Measurements from ENCODE around the gene LRBA. TPM values are rescaled to one million over a fixed set of nuclear protein-coding genes. Genes with fewer than 3 reads are reported as not detected.

The LRBA gene
- total and polyA plus RNA-seq, 7 donors, result 16.8 to 184 (median 91.1) TPM

- no peak for DNase-seq
- Histone ChIP-seq H3K9me3 (no peaks in the 10 kb centered on the region), H3K4me3 (no peak overlapping the region), H3K4me1 (peaks cover 0 to 27% (median 9%) of the 10 kb centered on the region in 4 donors), H3K27me3 (no peaks in the 10 kb centered on the region), H3K36me3 (no peaks in the 10 kb centered on the region), H3K27ac (no peak overlapping the region)
- TF ChIP-seq CTCF (IDR thresholded peaks at IDR 0.05) (no peak), POLR2A (IDR thresholded peaks at IDR 0.05) (no peak), POLR2AphosphoS5 (IDR thresholded peaks at IDR 0.05) (no peak), EP300 (IDR thresholded peaks at IDR 0.05) (no peak)
- intact Hi-C loops (cut with DNase I), result no loop called here
- 50 to 52% methylated on average over 2 of the region's 2 CpGs for WGBS, 2 donors
These were observed 696.6 kb downstream of the LRBA start for GRCh38 chr4:150318527-150318926.

DNA sequence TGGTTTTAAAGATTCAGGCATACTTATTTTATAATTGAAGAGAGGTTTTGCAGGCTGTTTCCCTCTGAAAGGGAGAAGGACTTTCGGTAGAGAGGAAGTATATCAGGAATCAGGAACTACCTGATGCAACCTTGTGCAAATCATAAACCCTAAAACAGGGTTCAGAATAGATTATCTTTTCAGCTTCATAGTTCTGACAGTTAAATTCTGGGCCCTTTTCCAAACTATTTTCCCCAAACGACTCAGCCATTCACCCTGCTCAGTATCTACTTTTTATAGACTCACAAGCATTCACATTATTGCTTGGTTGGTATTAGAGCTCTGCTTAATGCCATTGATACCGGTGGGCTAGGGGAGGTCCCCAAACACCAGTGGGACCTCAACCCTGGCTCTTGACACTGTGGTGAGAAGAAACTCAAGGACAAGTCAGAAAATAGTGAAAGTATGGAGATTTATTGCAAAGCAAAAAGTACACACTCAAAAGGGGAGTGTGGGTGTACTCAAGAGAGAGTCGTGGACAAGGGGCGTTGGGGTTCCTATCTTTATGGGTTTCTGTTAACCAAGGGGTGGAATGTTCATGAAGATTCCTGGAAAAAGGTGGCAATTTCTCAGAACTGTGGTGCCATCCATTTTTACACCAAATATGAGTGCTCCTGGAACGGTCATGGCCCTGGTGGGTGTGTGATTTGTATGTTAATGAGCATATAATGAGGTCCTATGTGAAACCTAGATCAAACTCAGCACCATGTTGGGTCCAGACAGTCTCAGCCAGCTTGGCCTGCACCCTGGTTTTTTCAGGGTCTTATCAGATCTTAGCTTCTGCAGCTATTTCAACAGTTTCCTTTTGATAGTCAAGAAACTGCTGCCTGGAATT, 698.5 kb downstream of the LRBA start:
- TF ChIP-seq POLR2AphosphoS5 (IDR thresholded peaks at IDR 0.05) (no peak), CTCF (IDR thresholded peaks at IDR 0.05) (no peak), EP300 (IDR thresholded peaks at IDR 0.05) (no peak), POLR2A (IDR thresholded peaks at IDR 0.05) (no peak)
- 69 to 70% methylated on average over 6 of the region's 6 CpGs for WGBS, 2 donors
- H3K27me3 ChIP-seq, result no peaks in the 10 kb centered on the region

GRCh38 chr4:150315691-150316090, 699.4 kb downstream of the LRBA start:
- H3K4me3 ChIP-seq, result no peak overlapping the region

More for the DNA sequence above, 698.5 kb downstream of the LRBA start:
- H3K36me3 ChIP-seq, result no peaks in the 10 kb centered on the region
- no peak for DNase-seq
- H3K4me3 ChIP-seq, result no peak overlapping the region
- intact Hi-C loops (cut with DNase I), result no loop called here
- no peaks in the 10 kb centered on the region for H3K9me3 ChIP-seq
- peak overlapping the region in 3 of 4 donors; percentile 10 to 38 (median 35) for H3K27ac ChIP-seq
- peaks cover 0 to 20% (median 6%) of the 10 kb centered on the region in 4 donors for H3K4me1 ChIP-seq

DNA sequence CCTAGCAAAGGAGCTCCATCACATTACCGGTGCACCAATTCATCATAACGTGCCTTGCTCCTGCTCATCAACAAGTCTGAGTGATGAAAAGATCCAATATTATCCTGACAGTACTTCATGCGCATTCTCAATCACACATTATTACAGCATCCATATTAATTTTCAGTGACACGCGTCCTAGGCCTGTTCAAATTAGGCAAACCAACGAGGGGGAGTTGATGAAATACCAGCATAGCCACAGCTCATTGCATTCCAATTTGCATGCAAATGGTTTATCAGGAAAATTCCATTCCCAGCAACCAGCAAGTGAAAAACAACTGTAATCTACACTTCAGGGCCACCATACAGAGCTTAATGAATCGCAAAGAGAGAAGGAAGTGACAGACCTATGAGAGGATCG, 699.9 kb downstream of the LRBA start:
- 90 to 95% methylated on average over 8 of the region's 8 CpGs for WGBS, 2 donors
- Histone ChIP-seq H3K4me3 (no peak overlapping the region), H3K27me3 (no peaks in the 10 kb centered on the region), H3K9me3 (no peaks in the 10 kb centered on the region), H3K4me1 (peaks cover 0 to 34% (median 18%) of the 10 kb centered on the region in 4 donors), H3K36me3 (no peaks in the 10 kb centered on the region), H3K27ac (no peak overlapping the region)
- DNase-seq, result no peak
- intact Hi-C loops (cut with DNase I), result no loop called here
- TF ChIP-seq CTCF (IDR thresholded peaks at IDR 0.05), result no peak
- TF ChIP-seq EP300 (IDR thresholded peaks at IDR 0.05), result no peak
- TF ChIP-seq POLR2A (IDR thresholded peaks at IDR 0.05), result no peak
- no peak for TF ChIP-seq POLR2AphosphoS5 (IDR thresholded peaks at IDR 0.05)

More at GRCh38 chr4:150315691-150316090, 699.4 kb downstream of the LRBA start:
- TF ChIP-seq EP300 (IDR thresholded peaks at IDR 0.05), result no peak
- TF ChIP-seq POLR2AphosphoS5 (IDR thresholded peaks at IDR 0.05), result no peak
- no peak for TF ChIP-seq POLR2A (IDR thresholded peaks at IDR 0.05)
- no peak for TF ChIP-seq CTCF (IDR thresholded peaks at IDR 0.05)
- WGBS, 2 donors, result 94 to 95% methylated on average over 2 of the region's 2 CpGs
- no peak for DNase-seq
- Histone ChIP-seq H3K27ac (peak overlapping the region in 2 of 4 donors; percentile 10 to 38), H3K36me3 (no peaks in the 10 kb centered on the region), H3K9me3 (no peaks in the 10 kb centered on the region), H3K4me1 (peaks cover 0 to 29% (median 12%) of the 10 kb centered on the region in 4 donors), H3K27me3 (no peaks in the 10 kb centered on the region)
- intact Hi-C loops (cut with DNase I), result no loop called here
